NCI-H2171 treated with DMSO at 0.1 percent for 48 hours (cell line): ENCODE results near the gene GLYAT.
A peak's percentile ranks its signal among the peaks of the same experiment; 100 is the strongest.

Experiments
- DNase-seq: peaks from one replicate; lab custom pipeline; 2025; lab: John Stamatoyannopoulos, UW

Gene GLYAT

DNA sequence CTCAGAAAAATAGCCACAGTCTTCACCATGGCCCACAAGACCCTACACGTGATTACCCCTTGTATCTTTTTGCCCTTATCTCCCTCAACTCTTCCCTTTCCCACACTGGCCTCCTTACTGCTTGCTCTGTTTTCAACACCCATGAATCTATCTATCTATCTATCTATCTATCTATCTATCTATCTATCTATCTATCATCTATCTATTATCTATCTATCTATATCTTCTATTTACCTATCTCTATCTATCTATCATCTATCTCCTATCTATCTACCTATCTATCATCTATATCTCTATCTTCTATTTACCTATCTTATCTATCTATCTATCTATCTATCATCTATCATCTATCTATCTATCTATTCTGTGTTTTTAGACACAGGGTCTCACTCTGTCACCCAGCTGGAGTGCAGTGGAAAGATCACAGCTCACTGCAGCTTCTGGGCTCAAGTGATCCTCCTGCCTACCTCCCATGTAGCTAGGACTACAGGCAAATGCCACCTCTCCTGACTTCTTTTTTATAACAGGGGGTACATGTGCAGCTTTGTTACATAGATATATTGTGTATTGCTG lies 55.1 kb downstream of the GLYAT start:
- DNase-seq: no peak

DNA sequence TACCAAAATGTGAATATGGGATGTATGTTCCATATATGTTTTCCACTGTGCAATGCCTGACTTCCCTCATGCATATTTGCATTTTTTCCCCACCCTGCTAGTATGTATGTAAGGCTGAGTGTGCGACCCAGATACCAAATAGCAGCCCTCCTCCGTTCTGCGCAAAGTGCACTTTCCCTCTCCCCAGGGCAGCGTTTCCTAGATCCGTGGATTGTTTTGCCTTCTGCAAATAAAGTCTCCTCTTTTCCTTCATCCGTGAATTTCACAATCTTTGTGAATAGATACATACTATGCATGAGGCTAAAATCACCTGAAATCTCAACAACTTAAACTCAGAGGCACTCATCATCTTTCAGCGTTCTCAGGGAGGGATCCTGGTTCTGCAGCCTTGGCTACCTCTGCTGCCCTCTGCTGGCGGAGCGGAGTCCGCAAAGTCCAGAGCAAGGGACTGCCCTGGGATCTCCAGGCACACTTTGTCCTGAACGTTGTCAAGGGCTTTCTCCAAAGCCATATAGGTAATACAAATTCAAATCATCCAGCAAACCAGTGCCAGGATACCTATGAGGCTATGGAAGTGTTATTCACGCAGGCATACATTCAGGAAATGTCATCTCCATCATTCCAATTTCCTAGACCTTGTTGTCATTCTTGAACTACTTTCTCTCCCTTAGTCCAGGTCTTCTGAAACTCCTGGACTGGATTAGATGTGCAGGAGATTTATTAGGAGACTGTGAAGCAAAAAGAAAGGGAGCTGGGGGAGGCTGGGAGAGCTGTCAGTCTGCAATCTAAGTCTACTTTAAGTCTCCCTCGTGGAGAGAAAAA lies 56.2 kb downstream of the GLYAT start:
- DNase-seq: peak; percentile 26

DNA sequence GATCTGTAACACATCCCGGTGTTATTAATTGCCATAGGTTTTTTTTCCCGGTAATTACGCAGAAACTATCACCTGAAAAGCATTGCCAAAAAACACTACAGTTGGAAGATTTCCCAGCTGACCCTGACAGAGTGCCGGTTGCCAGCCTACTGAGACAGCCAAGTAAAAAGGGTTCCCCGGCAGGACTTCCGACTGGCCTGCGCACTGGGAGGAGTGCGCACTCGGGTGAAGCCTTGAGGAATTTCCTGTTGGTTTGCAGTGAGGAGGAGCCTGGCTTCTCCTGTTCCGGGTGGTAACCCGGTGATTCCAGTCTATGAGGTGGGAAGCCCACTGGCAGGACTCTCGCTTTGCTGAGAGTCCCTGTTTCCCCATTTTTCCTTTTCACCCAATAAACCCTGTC lies 57.1 kb downstream of the GLYAT start:
- no peak for DNase-seq

DNA sequence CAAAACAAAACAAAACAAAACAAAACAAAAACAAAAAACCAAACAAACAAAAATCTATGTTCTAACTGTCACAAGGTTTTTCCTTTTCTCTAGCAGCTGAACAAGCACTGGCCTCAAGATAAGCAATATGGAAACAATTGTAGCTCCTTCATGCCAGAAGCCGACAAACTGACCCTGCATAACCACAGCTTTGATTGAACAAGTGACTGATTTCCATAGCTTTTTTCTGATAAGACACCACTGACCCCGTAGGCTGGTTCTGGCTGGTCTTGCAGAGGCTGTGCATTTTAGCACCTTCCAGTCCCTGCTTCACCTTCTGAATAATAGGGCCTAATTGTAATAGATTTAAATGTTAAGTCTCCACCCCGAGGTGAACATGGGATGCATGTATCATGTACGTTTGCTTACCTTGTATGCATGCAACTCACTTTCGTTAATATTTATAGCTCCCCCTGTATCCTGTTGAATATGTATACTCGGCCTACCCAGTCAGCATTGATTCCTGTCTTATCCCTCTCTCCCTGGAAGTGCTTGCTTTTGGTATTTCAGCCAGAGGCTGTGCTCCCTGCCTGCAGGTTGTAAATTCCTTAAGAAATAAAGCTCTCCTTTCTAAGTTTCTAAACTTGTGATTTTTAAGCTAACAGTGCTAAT lies 59.6 kb downstream of the GLYAT start:
- no peak for DNase-seq

DNA sequence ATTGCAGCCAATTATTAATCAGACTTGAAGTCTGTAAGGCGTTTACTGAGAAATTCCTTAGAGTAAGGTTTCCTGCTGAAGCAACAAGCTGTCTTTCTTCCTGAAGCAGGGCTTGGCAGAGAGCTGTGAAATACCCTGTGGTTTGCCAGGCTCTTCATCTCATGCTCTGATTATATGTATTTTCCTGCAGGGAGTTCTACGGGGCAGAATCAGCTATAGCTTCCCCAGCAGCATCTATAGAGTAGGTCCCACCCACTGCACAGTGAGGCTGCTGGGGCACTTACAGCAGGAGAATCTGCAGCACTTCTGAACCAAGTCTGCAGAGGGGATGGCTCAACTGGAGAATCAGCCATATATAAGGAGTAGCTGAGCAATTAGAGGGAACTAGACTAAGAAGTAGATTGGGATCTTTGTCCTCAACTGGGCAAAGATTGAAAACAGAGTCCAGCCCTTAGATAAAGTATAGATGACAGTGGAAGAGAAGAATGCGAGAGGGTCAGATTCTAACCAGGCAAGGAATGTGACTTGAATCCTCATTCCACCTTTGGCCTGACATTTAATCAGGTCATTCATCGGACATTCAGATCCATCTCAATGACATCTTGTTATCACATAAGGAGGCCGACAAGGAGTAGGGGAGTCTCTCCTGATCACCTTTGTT lies 71.7 kb downstream of the GLYAT start:
- DNase-seq: no peak

DNA sequence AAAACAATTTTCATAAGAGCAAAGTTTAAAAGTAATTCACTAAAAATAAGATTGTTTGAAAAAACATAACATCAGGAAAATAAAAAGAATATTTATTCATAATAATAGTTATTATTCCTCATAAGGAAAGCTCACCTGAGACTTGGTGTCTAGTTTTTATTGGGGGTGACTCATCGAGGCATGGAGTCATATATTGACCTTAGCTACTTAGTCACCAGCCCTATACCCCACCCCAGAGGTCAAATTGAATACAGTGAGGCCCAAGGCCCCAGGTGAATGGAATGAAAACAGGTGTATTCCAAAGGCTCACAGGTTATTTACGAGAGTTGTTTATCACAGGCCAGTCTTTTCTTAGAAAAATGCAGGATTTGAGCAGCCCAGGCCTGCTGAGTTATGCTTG lies 72.3 kb downstream of the GLYAT start:
- no peak for DNase-seq
